Progenitor cell of endocrine pancreas (in vitro differentiated cells): ENCODE results near the gene MSGN1. TPM values are rescaled to one million over a fixed set of nuclear protein-coding genes. Genes with fewer than 3 reads are reported as not detected.

Experiments used
- DNase-seq: peaks from one replicate; pipeline ENCODE4 v3.0.0; 2021; ENCODE audit warnings: low spot score; ENCODE audit not compliant: unreplicated experiment
- H3K27ac Mint-ChIP-seq: 2 replicates; pipeline ENCODE4 v1.8.0; 2021; ENCODE audit warnings: mild to moderate bottlenecking, moderate library complexity, mixed read lengths
- H3K27me3 Mint-ChIP-seq: 2 replicates; pipeline ENCODE4 v1.8.0; 2021; ENCODE audit warnings: mixed read lengths
- H3K36me3 Mint-ChIP-seq: 2 replicates; pipeline ENCODE4 v1.8.0; 2022; ENCODE audit warnings: mixed read lengths; ENCODE audit not compliant: insufficient read depth
- H3K4me1 Mint-ChIP-seq: 2 replicates; pipeline ENCODE4 v1.8.0; 2021; ENCODE audit warnings: low read depth, mixed read lengths
- H3K4me3 Mint-ChIP-seq: 2 replicates; pipeline ENCODE4 v1.8.0; 2021; ENCODE audit warnings: low read depth, mild to moderate bottlenecking, moderate library complexity, mixed read lengths
- H3K9me3 Mint-ChIP-seq: 2 replicates; pipeline ENCODE4 v1.8.0; 2021; ENCODE audit warnings: low read depth, mixed read lengths
- CTCF ChIP-seq: fragments of 200-600 bp; sonication (generic); IDR thresholded peaks from one replicate; pipeline ENCODE4 v1.5.0; 2021; ENCODE audit warnings: antibody characterized with exemption, mild to moderate bottlenecking; ENCODE audit not compliant: unreplicated experiment
- total RNA-seq: library from RNA; stranded (reverse); gene quantifications from 2 replicates; pipeline ENCODE4 v1.2.1, GENCODE V29; 2021

The MSGN1 gene
- total RNA-seq, 1 donor from 2014 or later = not detected

GRCh38 chr2:17804358-17804757 is 11.9 kb upstream of the MSGN1 start:
- Mint-ChIP-seq H3K4me1 (no peaks in the 10 kb centered on the region), H3K36me3 (no peaks in the 10 kb centered on the region), H3K27ac (no peak overlapping the region), H3K4me3 (no peak overlapping the region), H3K27me3 (peaks cover 4% of the 10 kb centered on the region), H3K9me3 (no peaks in the 10 kb centered on the region)
- TF ChIP-seq CTCF = no peak
- no peak for DNase-seq

GRCh38 chr2:17805166-17805565 is 11.1 kb upstream of the MSGN1 start:
- Mint-ChIP-seq H3K4me1 (no peaks in the 10 kb centered on the region), H3K27me3 (peaks cover 4% of the 10 kb centered on the region), H3K36me3 (no peaks in the 10 kb centered on the region), H3K4me3 (no peak overlapping the region), H3K9me3 (no peaks in the 10 kb centered on the region), H3K27ac (no peak overlapping the region)
- TF ChIP-seq CTCF = no peak
- DNase-seq = no peak

- H3K9me3 Mint-ChIP-seq = no peaks in the 10 kb centered on the region
- DNase-seq = no peak
- H3K27me3 Mint-ChIP-seq = peaks cover 4% of the 10 kb centered on the region
- no peak overlapping the region for H3K27ac Mint-ChIP-seq
- no peak overlapping the region for H3K4me3 Mint-ChIP-seq
- no peaks in the 10 kb centered on the region for H3K4me1 Mint-ChIP-seq
- H3K36me3 Mint-ChIP-seq = no peaks in the 10 kb centered on the region
- TF ChIP-seq CTCF = no peak
These were observed 10.4 kb upstream of the MSGN1 start for GRCh38 chr2:17805717-17806363.

GRCh38 chr2:17813010-17813741 is 3.1 kb upstream of the MSGN1 start:
- Mint-ChIP-seq H3K27me3 (peaks cover 11% of the 10 kb centered on the region), H3K36me3 (no peaks in the 10 kb centered on the region), H3K4me3 (no peak overlapping the region)

More at GRCh38 chr2:17813010-17813741, 3.1 kb upstream of the MSGN1 start:
- Mint-ChIP-seq H3K4me1 (no peaks in the 10 kb centered on the region), H3K27ac (no peak overlapping the region), H3K9me3 (no peaks in the 10 kb centered on the region)
- TF ChIP-seq CTCF = no peak
- no peak for DNase-seq
